ENCODE results near the gene TMEM80.

GRCh38 chr11:680476-680875, 15.1 kb upstream of the TMEM80 start:
- no peak for TF ChIP-seq CREM (IDR thresholded peaks at IDR 0.05; ENCODE audit: low read depth)
- no peak for TF ChIP-seq MNT (conservative IDR thresholded peaks at IDR 0.05)
- TF ChIP-seq EP300 (IDR thresholded peaks at IDR 0.05; ENCODE audit: low read length) = no peak
- TF ChIP-seq ZKSCAN1 (IDR thresholded peaks at IDR 0.05; ENCODE audit: low read depth, low read length) = no peak
- TF ChIP-seq GATA2 (CRISPR knock-in tag; IDR thresholded peaks at IDR 0.05) = no peak
- TF ChIP-seq CTCF (IDR thresholded peaks at IDR 0.05 in 2 of 3, conservative IDR thresholded peaks at IDR 0.05 in 1 of 3; ENCODE audit: insufficient read depth in 2 of 3, low read depth in 1 of 3, low read length in 3 of 3) = no peak
